HCT116 (cell line): ENCODE results near the gene MICALL1.

Experiments
- CEBPB ChIP-seq: IDR thresholded peaks from 2 replicates; pipeline ENCODE4 v1.6.1; 2012; ENCODE audit warnings: low read depth
- CTCF ChIP-seq, 3 experiments: fragments of 200-600 bp in 1 of 3; sonication (generic) in 1 of 3; IDR thresholded peaks in 2 of 3; conservative IDR thresholded peaks in 1 of 3; 2 replicates each; pipeline ENCODE4 v1.5.1; 2012 to 2017; ENCODE audit warnings: low read depth in 2 of 3, low read length in 2 of 3, antibody characterized with exemption in 1 of 3, borderline replicate concordance in 1 of 3, control low read depth in 1 of 3, mild to moderate bottlenecking in 1 of 3, mixed read lengths in 1 of 3, mixed run types in 1 of 3, moderate library complexity in 1 of 3; ENCODE audit not compliant: insufficient read depth in 1 of 3
- EZH2 ChIP-seq: fragments of 200-600 bp; sonication (generic); IDR thresholded peaks from 2 replicates; pipeline ENCODE4 v1.6.1; 2017; ENCODE audit warnings: antibody characterized with exemption, mixed run types
- EZH2phosphoT487 ChIP-seq: fragments of 200-600 bp; IDR thresholded peaks from 2 replicates; pipeline ENCODE4 v1.6.1; 2018; ENCODE audit warnings: antibody characterized with exemption, borderline replicate concordance
- POLR2A ChIP-seq: IDR thresholded peaks from 2 replicates; pipeline ENCODE4 v1.7.0; 2011; ENCODE audit warnings: borderline replicate concordance; ENCODE audit not compliant: insufficient read depth, insufficient read length; ENCODE audit errors: extremely low read depth
- REST ChIP-seq: IDR thresholded peaks from 2 replicates; pipeline ENCODE4 v1.6.1; 2012; ENCODE audit warnings: low read depth
- SIN3A ChIP-seq: IDR thresholded peaks from 2 replicates; pipeline ENCODE4 v1.6.1; 2012; ENCODE audit warnings: low read depth
- SP1 ChIP-seq: IDR thresholded peaks from 2 replicates; pipeline ENCODE4 v1.6.1; 2012; ENCODE audit warnings: low read depth
- TCF7L2 ChIP-seq: IDR thresholded peaks from 2 replicates; pipeline ENCODE4 v1.7.0; 2011; ENCODE audit warnings: borderline replicate concordance, inconsistent platforms; ENCODE audit not compliant: insufficient read depth, insufficient read length; ENCODE audit errors: extremely low read depth
- ZBTB33 ChIP-seq: IDR thresholded peaks from 2 replicates; pipeline ENCODE4 v1.6.1; 2011; ENCODE audit warnings: mild to moderate bottlenecking, low read length, moderate library complexity; ENCODE audit not compliant: insufficient replicate concordance; ENCODE audit errors: extremely low read depth

GRCh38 chr22:37940698-37941376 is 34.7 kb downstream of the MICALL1 start:
- TF ChIP-seq POLR2A (no peak), CTCF (IDR thresholded peaks at IDR 0.05 in 2 of 3, conservative IDR thresholded peaks at IDR 0.05 in 1 of 3; ENCODE audit: borderline replicate concordance in 1 of 3, insufficient read depth in 1 of 3, low read depth in 2 of 3, low read length in 2 of 3) (no peak), EZH2 (no peak), SP1 (no peak), SIN3A (no peak), CEBPB (no peak), REST (no peak), ZBTB33 (no peak), EZH2phosphoT487 (no peak), TCF7L2 (no peak)
